ENCODE results near the gene C17orf113.

DNA sequence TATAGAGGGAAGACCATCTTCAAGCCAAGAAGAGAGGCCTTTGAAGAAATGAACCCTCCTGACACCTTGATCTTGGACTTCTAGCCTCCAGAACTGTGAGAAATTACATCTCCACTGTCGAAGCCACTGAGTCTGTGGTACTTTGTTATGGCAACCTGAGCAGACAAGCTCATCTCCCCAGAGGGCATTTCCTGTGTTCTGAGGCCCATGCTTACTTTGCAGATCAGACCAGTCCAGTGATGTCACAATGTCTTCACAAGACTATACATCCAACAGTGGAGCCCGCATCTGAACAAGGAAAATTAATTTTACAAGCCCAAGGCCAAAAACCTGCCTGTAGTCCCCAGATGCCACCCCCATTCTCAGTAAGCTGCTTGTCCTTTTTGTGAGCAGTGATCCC, 14.8 kb upstream of the C17orf113 start:
- TF ChIP-seq, protein P1, sequence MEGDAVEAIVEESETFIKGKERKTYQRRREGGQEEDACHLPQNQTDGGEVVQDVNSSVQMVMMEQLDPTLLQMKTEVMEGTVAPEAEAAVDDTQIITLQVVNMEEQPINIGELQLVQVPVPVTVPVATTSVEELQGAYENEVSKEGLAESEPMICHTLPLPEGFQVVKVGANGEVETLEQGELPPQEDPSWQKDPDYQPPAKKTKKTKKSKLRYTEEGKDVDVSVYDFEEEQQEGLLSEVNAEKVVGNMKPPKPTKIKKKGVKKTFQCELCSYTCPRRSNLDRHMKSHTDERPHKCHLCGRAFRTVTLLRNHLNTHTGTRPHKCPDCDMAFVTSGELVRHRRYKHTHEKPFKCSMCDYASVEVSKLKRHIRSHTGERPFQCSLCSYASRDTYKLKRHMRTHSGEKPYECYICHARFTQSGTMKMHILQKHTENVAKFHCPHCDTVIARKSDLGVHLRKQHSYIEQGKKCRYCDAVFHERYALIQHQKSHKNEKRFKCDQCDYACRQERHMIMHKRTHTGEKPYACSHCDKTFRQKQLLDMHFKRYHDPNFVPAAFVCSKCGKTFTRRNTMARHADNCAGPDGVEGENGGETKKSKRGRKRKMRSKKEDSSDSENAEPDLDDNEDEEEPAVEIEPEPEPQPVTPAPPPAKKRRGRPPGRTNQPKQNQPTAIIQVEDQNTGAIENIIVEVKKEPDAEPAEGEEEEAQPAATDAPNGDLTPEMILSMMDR (IDR thresholded peaks at IDR 0.05) = no peak
- no peak for TF ChIP-seq POLR2AphosphoS5 (IDR thresholded peaks at IDR 0.05; ENCODE audit: low read depth, low read length)

Data from Panc1 (cell line).